ENCODE data around the gene PSMD9.
A peak's percentile ranks its signal among the peaks of the same experiment; 100 is the strongest.
"Not testable (repeated sequence)": the region's sequence is repeated elsewhere in the genome, so short reads cannot be mapped to it uniquely, and the experiment has no call there.

PSMD9 gene

DNA sequence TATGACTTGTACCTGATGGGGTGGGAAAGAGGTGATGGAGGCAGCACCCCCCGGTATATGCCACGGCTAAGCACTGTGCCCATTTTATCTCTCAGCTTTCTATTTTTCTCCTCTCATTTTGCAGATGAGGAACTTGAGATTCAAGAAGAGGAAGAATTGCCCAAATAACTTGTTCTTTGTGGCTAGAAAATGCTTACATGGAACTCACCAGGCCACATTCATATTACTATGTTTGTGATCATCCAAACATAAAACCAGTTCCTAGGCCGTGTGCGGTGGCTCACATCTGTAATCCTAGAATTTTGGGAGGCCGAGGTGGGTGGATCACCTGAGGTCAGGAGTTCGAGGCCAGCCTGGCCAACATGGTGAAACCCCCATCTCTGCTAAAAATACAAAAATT, 14.5 kb upstream of the PSMD9 start:
- Histone ChIP-seq H3K4me1 (ENCODE audit: control insufficient read depth, insufficient read depth, low read length, poor library complexity, severe bottlenecking) (peaks cover 10% of the 10 kb centered on the region), H3K27ac (ENCODE audit: low read depth, low read length, severe bottlenecking) (no peak overlapping the region)
- 94% methylated on average over 3 of the region's 6 CpGs; no CpG with 5 or more reads in 1 of the 2 experiments for WGBS, 2 experiments (ENCODE audit: insufficient coverage in 2 of 2)

DNA sequence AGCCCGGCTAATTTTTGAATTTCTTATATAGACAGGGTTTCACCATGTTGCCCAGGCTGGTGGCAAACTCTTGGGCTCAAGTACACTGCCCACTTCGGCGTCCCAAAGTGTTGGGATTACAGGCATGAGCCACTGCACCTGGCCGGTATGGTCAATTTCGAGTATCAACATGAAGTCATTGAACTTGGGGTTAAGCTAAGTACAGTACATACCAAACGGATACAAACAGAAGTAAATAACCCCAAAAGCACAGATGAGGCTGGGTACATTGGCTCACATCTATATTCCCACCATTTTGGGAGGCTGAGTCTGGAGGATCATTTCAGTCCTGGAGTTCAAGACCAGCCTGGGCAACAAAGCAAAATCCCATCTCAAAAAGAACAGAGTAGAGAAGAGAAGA, 13.0 kb upstream of the PSMD9 start:
- H3K4me1 ChIP-seq (ENCODE audit: control insufficient read depth, insufficient read depth, low read length, poor library complexity, severe bottlenecking): peaks cover 10% of the 10 kb centered on the region
- no peak overlapping the region for H3K27ac ChIP-seq (ENCODE audit: low read depth, low read length, severe bottlenecking)
- H3K4me3 ChIP-seq (ENCODE audit: extremely low read depth, insufficient read depth, low read length, poor library complexity, severe bottlenecking): no peak overlapping the region
- H3K36me3 ChIP-seq (ENCODE audit: control insufficient read depth, insufficient read depth, low read length): no peaks in the 10 kb centered on the region
- 82 to 89% methylated on average over 3 to 6 of the region's 6 CpGs for WGBS, 2 experiments (ENCODE audit: insufficient coverage in 2 of 2)
- no peaks in the 10 kb centered on the region for H3K9me3 ChIP-seq (ENCODE audit: control insufficient read depth, low read length)

More for the DNA sequence above, 14.5 kb upstream of the PSMD9 start:
- Histone ChIP-seq H3K9me3 (ENCODE audit: control insufficient read depth, low read length) (no peaks in the 10 kb centered on the region), H3K4me3 (ENCODE audit: extremely low read depth, insufficient read depth, low read length, poor library complexity, severe bottlenecking) (no peak overlapping the region), H3K36me3 (ENCODE audit: control insufficient read depth, insufficient read depth, low read length) (no peaks in the 10 kb centered on the region)

DNA sequence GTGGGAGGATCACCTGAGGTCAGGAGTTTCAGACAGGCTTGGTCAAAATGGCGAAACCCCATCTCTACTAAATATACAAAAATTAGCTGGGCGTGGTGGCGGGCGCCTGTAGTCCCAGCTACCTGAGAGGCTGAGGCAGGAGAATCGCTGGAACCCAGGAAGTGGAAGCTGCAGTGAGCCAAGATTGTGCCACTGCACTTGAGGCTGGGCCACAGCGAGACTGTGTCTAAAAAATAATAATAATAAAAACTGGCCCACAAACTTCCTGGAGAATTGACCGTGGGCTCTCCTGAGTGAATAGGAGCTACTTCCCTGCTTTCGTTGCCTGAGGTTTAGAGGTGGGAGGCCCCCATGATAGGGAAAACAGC, 12.5 kb upstream of the PSMD9 start:
- 80 to 98% methylated on average over 3 to 6 of the region's 8 CpGs for WGBS, 2 experiments (ENCODE audit: insufficient coverage in 2 of 2)
- not testable (repeated sequence) for H3K4me1 ChIP-seq (ENCODE audit: control insufficient read depth, insufficient read depth, low read length, poor library complexity, severe bottlenecking); H3K4me3 ChIP-seq (ENCODE audit: extremely low read depth, insufficient read depth, low read length, poor library complexity, severe bottlenecking); H3K9me3 ChIP-seq (ENCODE audit: control insufficient read depth, low read length); H3K36me3 ChIP-seq (ENCODE audit: control insufficient read depth, insufficient read depth, low read length); H3K27ac ChIP-seq (ENCODE audit: low read depth, low read length, severe bottlenecking)

DNA sequence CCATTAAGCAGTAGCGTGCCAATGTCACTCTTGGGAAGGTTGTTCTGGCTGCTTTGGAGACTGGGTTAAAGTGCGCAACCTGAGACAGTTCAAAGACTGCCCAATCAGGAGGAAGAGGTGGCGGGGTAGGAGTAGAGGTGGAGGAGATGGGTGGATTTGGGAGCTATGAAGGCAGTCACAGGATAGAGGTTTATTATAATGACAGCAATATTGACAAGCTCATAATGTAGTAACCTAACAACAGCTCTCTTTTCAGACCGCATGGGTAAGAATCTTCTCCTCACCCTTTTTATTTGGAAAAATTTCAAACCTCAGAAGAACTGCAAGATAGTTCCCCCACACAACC, 5.3 kb upstream of the PSMD9 start:
- no peaks in the 10 kb centered on the region for H3K36me3 ChIP-seq (ENCODE audit: control insufficient read depth, insufficient read depth, low read length)
- WGBS, 2 experiments (ENCODE audit: insufficient coverage in 2 of 2): 81 to 87% methylated on average over 3 to 4 of the region's 4 CpGs
- no peaks in the 10 kb centered on the region for H3K4me1 ChIP-seq (ENCODE audit: control insufficient read depth, insufficient read depth, low read length, poor library complexity, severe bottlenecking)
- no peak overlapping the region for H3K27ac ChIP-seq (ENCODE audit: low read depth, low read length, severe bottlenecking)
- H3K4me3 ChIP-seq (ENCODE audit: extremely low read depth, insufficient read depth, low read length, poor library complexity, severe bottlenecking): no peak overlapping the region
- no peaks in the 10 kb centered on the region for H3K9me3 ChIP-seq (ENCODE audit: control insufficient read depth, low read length)

DNA sequence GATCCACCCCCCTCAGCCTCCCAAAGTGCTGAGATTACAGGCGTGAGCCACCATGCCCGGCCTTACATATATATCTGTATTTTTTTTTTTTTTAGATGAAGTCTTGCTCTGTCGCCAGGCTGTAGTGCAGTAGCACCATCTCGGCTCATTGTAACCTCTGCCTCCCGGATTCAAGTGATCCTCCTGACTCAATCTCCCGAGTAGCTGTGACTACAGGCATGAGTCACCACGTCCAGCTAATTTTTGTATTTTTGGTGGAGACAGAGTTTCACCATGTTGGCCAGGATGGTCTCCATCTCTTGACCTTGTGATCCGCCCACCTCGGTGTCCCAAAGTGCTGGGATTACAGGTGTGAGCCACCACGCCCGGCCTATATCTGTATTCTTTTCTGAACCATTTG, 3.5 kb upstream of the PSMD9 start:
- not testable (repeated sequence) for H3K4me3 ChIP-seq (ENCODE audit: extremely low read depth, insufficient read depth, low read length, poor library complexity, severe bottlenecking); H3K4me1 ChIP-seq (ENCODE audit: control insufficient read depth, insufficient read depth, low read length, poor library complexity, severe bottlenecking); H3K27ac ChIP-seq (ENCODE audit: low read depth, low read length, severe bottlenecking); H3K9me3 ChIP-seq (ENCODE audit: control insufficient read depth, low read length); H3K36me3 ChIP-seq (ENCODE audit: control insufficient read depth, insufficient read depth, low read length)
- WGBS, 2 experiments (ENCODE audit: insufficient coverage in 2 of 2): 94 to 96% methylated on average over 7 of the region's 11 CpGs

DNA sequence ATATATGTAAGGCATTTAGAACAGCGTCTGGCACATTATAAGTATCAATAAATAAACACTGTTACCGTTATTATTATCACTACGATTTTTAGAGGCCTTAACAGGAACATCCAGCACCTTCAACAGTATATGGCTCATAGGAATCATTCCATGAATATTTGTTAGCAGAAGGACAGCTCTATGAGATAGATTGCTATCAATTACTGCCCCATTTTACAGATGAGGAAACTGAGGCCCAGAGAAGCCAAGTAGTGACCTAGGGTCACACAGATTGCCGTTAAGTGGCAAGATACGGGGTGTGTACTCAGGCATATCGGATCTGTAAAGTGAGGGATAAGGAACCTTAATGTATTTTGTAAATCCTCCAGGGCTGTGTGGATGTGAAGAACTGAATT, 510 bp upstream of the PSMD9 start:
- Histone ChIP-seq H3K27ac (ENCODE audit: low read depth, low read length, severe bottlenecking) (no peak overlapping the region), H3K9me3 (ENCODE audit: control insufficient read depth, low read length) (no peaks in the 10 kb centered on the region), H3K4me3 (ENCODE audit: extremely low read depth, insufficient read depth, low read length, poor library complexity, severe bottlenecking) (peak overlapping the region; percentile 78), H3K4me1 (ENCODE audit: control insufficient read depth, insufficient read depth, low read length, poor library complexity, severe bottlenecking) (peaks cover 4% of the 10 kb centered on the region), H3K36me3 (ENCODE audit: control insufficient read depth, insufficient read depth, low read length) (peaks cover 8% of the 10 kb centered on the region)
- WGBS, 2 experiments (ENCODE audit: insufficient coverage in 2 of 2): 66 to 68% methylated on average over 3 of the region's 6 CpGs

DNA sequence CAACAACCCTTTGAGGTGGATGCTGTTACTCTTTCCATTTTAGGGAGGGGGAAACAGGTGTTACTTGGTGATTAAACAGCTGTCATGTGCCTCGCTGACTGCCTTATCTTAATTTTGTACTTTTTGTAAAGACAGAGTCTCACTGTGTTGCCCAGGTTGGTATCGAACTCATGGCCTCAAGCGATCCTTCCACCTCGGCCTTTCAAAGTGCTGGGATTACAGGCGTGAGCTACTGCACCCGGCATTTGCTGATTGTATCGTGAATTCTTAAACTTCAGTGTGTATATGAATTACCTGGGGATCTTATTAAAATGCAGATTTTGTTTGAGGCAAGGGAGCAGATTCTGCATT, 659 bp downstream of the PSMD9 start:
- H3K4me1 ChIP-seq (ENCODE audit: control insufficient read depth, insufficient read depth, low read length, poor library complexity, severe bottlenecking): peaks cover 11% of the 10 kb centered on the region
- peaks cover 9% of the 10 kb centered on the region for H3K36me3 ChIP-seq (ENCODE audit: control insufficient read depth, insufficient read depth, low read length)
- H3K9me3 ChIP-seq (ENCODE audit: control insufficient read depth, low read length): no peaks in the 10 kb centered on the region
- whole genome bisulfite sequencing, 2 experiments (ENCODE audit: insufficient coverage in 2 of 2): 6 to 11% methylated on average over 7 of the region's 7 CpGs
- peak overlapping the region; percentile 97 for H3K27ac ChIP-seq (ENCODE audit: low read depth, low read length, severe bottlenecking)
- H3K4me3 ChIP-seq (ENCODE audit: extremely low read depth, insufficient read depth, low read length, poor library complexity, severe bottlenecking): peak overlapping the region; percentile 78

DNA sequence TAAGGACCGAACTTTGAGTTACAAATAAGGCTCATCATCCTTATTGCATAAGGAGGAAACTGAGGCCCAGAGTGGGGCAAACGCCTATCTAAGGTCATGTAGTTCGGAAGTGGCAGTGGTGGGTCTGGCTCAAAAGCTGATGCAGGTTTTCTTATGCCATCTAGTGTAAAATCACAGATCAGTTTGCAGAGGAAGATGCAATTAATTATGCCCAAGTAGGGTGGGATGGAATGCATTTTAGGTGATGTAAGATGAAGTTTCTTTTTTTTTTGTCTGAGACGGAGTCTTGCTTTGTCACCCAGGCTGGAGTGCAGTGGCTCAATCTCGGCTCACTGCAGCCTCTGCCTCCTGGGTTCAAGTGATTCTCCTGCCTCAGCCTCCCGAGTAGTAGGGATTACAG, 1.1 kb downstream of the PSMD9 start:
- Histone ChIP-seq H3K4me3 (ENCODE audit: extremely low read depth, insufficient read depth, low read length, poor library complexity, severe bottlenecking) (peak overlapping the region; percentile 78), H3K4me1 (ENCODE audit: control insufficient read depth, insufficient read depth, low read length, poor library complexity, severe bottlenecking) (peaks cover 15% of the 10 kb centered on the region), H3K36me3 (ENCODE audit: control insufficient read depth, insufficient read depth, low read length) (peaks cover 11% of the 10 kb centered on the region)
- WGBS, 2 experiments (ENCODE audit: insufficient coverage in 2 of 2): 80 to 89% methylated on average over 6 of the region's 6 CpGs
- not testable (repeated sequence) for H3K27ac ChIP-seq (ENCODE audit: low read depth, low read length, severe bottlenecking); H3K9me3 ChIP-seq (ENCODE audit: control insufficient read depth, low read length)

DNA sequence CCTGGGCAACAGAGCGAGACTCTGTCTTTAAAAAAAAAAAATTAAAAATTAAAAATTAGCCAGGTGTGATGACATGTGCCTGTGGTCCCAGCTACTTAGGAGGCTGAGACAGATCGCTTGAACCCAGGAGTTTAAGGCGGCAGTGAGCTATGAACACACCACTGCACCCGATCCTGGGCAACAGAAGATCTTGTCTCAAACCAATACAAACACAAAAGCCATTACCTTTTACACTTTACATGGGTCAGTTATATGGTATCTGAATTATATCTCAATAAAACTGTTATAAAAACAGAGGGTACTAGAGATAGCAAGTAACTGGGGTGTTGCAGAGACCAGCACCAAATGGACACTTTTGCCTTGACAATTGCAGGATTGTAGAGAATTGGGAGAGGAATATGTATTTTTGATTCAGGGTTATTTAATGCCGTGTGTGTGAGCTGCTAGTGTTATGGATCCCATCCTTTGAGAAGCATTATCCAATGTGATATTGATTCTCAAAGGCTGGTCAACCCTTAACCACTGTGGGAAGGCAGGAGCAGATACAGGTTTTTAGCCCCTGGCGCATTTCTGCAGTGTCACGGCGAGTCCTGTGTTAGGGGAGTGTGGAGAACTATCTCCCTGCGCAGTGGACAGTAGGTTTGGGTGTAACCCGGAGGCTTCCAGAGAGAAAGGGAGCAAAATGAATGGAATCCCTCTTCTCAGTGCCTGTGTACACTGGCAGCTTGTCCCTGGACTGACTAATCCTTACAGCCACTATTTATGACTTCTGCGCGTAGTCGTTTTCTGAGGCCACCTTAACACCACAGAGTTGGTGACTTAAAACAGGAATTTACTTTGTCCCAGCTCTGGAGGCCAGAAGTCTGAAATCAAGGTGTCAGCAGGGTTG, 4.3 kb downstream of the PSMD9 start:
- Histone ChIP-seq H3K9me3 (ENCODE audit: control insufficient read depth, low read length) (no peaks in the 10 kb centered on the region), H3K36me3 (ENCODE audit: control insufficient read depth, insufficient read depth, low read length) (peaks cover 30% of the 10 kb centered on the region), H3K27ac (ENCODE audit: low read depth, low read length, severe bottlenecking) (no peak overlapping the region), H3K4me1 (ENCODE audit: control insufficient read depth, insufficient read depth, low read length, poor library complexity, severe bottlenecking) (peaks cover 15% of the 10 kb centered on the region), H3K4me3 (ENCODE audit: extremely low read depth, insufficient read depth, low read length, poor library complexity, severe bottlenecking) (no peak overlapping the region)
- WGBS, 2 experiments (ENCODE audit: insufficient coverage in 2 of 2): 90 to 93% methylated on average over 9 to 10 of the region's 13 CpGs

DNA sequence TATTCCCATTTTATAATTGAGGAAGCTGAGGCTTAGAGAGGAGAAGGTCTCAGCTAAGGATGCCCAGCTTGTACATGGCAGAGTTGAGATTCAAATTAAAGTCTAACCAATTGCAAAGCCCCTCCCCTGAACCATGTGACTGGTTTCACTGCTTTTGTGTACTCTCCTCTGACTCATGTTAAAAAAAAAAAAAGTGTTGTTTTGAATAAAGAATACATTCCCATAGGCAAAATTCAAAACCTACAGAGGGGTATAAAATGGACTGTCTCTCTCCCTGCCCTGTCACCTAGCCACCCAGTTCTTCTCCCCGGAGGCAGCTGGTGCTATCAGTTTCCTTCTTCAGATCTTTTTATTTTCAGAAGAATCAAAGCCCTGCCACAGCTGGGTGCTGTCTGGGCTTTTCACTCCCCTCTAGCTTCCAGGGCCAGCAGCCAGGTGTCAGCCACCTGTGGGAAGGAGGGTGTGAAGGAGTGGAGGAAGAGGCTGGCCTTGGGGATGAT, 5.4 kb downstream of the PSMD9 start:
- peak overlapping the region; percentile 16 for H3K27ac ChIP-seq (ENCODE audit: low read depth, low read length, severe bottlenecking)
- no peak overlapping the region for H3K4me3 ChIP-seq (ENCODE audit: extremely low read depth, insufficient read depth, low read length, poor library complexity, severe bottlenecking)

DNA sequence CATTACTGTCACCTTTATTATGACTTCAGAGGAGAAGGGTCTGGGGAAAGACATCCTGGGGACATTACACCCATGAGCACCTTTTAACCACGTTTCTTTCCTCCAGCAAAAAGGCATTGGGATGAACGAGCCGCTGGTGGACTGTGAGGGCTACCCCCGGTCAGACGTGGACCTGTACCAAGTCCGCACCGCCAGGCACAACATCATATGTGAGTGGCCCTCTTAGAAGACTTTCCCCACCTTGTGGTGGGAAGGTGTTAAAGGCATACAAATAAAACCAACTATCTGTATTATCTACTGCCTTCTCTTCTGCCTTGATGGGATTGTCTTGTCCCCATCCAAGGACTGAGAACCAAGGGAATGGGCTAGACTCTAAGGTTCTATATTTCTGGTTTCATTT, 6.0 kb downstream of the PSMD9 start:
- peaks cover 15% of the 10 kb centered on the region for H3K4me1 ChIP-seq (ENCODE audit: control insufficient read depth, insufficient read depth, low read length, poor library complexity, severe bottlenecking)
- no peak overlapping the region for H3K4me3 ChIP-seq (ENCODE audit: extremely low read depth, insufficient read depth, low read length, poor library complexity, severe bottlenecking)
- H3K9me3 ChIP-seq (ENCODE audit: control insufficient read depth, low read length): no peaks in the 10 kb centered on the region
- no peak overlapping the region for H3K27ac ChIP-seq (ENCODE audit: low read depth, low read length, severe bottlenecking)
- WGBS, 2 experiments (ENCODE audit: insufficient coverage in 2 of 2): 86% methylated on average over 4 of the region's 7 CpGs; no CpG with 5 or more reads in 1 of the 2 experiments
- peaks cover 44% of the 10 kb centered on the region for H3K36me3 ChIP-seq (ENCODE audit: control insufficient read depth, insufficient read depth, low read length)

More for the DNA sequence above, 5.4 kb downstream of the PSMD9 start:
- H3K9me3 ChIP-seq (ENCODE audit: control insufficient read depth, low read length): no peaks in the 10 kb centered on the region
- WGBS, 2 experiments (ENCODE audit: insufficient coverage in 2 of 2): 100% methylated on average over 1 of the region's 1 CpG
- peaks cover 38% of the 10 kb centered on the region for H3K36me3 ChIP-seq (ENCODE audit: control insufficient read depth, insufficient read depth, low read length)
- H3K4me1 ChIP-seq (ENCODE audit: control insufficient read depth, insufficient read depth, low read length, poor library complexity, severe bottlenecking): peaks cover 15% of the 10 kb centered on the region

All from mesodermal cell (in vitro differentiated cells).